HG03139 (cell line): Measurements from ENCODE around the gene AK9.
A peak's percentile ranks its signal among the peaks of the same experiment; 100 is the strongest.
"Not testable (repeated sequence)": the region's sequence is repeated elsewhere in the genome, so short reads cannot be mapped to it uniquely, and the experiment has no call there.

ENCODE experiments used
- ATAC-seq: cut with Tn5 transposase; IDR thresholded peaks from one replicate; pipeline ENCODE4 v1.9.1; 2021; ENCODE audit not compliant: unreplicated experiment

The AK9 gene

DNA sequence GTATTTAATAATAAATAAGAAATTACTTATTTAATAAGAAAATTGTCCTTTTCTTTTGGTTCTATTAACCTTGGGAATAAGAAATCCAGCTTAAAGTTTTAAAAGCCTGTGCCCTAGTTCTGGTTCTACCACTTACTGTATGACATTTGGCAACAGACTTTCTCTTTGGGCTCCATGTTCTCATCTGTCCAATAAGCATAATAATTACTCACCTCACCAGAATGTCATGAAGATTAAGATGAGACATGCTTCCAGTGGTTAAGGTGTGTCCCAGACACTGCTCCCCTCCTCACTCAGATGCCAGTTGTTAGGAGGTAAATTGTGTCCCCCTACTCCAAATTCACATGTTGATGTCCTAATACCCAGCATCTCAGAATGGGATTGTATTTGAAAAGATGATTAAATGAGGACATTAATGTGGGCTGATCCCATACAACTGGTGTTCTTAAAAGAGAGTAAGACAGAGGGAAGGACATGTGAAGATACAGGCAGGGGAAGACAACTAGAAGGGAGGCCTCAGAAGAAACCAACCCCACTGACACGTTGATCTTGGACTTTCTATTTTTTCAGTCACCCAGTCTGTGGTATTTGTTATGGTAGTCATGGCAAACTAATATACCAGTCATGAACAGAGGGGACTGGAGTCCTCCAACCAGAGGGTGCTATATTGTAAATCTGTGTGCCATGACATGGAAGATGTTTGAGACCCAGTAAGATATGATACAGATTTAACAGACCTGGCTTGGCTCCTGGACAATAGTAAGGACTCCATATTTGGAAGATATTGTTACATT, 229.1 kb downstream of the AK9 start:
- ATAC-seq: no peak

DNA sequence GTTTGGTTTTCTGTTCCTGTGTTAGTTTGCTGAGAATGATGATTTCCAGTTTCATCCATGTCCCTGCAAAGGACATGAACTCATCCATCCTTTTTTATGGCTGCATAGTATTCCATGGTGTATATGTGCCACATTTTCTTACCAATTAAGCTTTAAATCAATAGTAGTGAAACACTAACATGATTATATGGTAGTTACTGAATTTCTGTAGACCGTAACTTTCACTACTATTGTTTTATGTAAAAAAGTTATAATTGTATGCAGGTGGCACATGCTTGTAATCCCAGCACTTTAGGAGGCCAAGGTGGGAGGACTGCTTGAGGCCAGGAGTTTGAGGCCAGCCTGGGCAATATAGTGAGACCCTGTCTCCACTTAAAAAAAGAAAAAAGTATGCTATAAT, 229.8 kb downstream of the AK9 start:
- ATAC-seq: not testable (repeated sequence)

DNA sequence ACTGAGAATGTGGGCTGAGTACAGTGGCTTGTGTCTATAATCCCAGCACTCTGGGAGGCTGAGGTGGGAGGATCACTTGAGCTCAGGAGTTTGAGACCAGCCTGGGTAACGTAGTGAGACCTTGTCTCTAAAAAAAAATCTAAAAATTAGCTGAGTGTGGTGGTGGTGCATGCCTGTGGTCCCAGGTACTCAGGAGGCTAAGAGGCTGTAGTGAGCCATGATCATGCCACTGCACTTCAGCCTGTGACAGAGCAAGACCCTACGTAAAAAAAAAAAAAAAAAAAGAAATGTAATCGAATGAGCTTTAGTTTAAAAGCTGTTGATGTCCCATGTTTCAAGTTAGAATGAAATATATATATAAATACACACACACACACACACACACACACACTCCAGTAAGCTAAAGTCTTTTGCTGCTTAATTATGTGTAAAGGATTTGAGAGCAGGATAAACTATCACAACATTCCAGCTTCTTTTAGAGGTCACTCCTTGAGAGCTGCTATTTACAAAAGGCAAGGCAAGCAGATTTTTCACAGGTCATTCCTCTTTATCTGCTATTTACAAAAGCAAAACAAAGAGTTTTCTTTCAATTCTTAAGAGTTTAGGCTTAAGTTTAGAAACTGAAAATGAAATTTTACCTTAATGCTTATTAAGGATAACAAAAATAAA, 230.7 kb downstream of the AK9 start:
- ATAC-seq: no peak

- ATAC-seq: no peak
These were observed 232.0 kb downstream of the AK9 start for GRCh38 chr6:109458774-109459531.

DNA sequence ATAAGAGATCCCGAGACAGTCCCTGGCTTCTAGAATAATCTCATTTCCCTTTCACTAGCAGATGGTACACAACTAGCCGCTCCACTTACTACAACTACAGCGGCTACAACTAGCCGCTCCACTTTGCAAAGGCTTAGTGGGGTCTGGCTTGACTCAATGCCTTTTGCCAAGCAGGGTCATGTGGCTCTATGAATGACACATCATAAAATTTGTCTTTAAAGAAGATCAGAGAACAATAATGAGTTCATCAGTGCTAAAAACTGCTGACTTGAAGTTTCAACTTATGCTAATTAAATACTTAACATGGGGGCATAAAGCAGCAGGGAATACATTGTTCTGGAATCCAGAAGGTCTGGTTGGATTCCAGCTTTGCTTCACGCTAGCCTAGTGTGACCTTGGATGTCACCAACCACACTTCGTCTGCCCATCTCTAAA, 233.4 kb downstream of the AK9 start:
- no peak for ATAC-seq

DNA sequence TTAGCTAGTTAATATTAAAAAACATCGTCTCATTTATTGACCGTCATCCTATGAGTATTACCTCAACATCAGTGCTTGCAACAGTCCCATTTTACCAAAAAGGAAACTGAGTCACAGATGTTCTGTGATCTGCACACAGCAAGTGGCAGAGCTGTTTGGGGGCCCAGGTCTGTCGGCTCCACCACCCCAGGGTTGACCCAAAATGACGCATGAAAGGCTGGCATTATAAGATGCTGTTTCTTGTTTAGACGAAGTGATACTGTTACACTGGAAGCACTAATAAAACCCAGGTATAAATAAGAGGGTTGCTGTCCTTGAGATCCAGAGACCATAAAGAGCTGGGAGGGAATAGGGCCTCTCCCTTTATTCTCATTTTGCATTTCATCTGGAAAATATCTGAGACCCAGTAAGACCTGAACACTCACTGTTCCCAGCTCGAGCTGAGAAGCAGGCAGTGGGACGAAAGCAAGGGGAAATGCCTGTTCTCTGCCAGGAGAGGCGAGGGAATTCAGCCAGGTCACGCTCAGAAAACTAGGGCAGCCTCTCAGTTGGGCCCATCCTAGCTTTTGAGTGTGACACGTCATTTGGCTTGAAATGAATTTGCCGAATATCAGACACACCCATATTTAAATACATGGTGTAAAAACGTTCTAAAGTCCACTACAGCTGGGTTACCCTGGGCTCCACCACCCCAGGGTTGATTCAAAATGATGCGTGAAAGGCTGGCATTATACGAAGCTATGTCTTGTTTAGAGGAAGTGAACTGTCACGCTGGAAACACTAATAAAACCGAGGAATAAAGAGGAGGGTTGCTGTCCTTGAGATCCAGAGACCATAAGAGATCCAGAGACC, 234.1 kb downstream of the AK9 start:
- no peak for ATAC-seq

DNA sequence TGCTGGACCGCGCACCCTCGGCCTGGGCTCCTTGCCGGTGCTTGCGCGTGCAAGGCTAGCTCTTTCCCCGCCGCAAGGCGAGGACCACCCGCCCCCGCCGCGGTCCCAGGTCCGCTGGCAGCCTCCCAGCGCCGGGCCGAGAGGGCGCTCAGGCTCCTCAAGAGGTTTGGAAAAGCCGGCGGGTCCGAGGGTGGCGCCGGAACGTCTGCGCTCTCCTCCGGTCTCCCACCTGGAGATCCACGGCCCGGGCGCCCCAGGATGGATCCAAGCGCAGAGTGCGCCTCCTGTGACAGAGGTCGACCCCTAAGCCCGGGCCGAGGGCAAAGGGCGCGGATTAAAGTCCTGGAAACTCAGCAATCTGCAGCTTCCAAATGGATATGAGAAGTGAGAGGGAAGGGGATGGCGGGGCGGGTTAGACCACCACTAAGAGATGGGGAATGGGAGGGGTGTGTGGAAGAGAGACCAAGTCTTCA, 234.9 kb downstream of the AK9 start:
- ATAC-seq: no peak

- peak; percentile 48 for ATAC-seq
These were observed 235.4 kb downstream of the AK9 start, which contains the start of gene MICAL1 for GRCh38 chr6:109455437-109456110. TSS of gene MICAL1 (minus strand) at chr6:109455772. CDS start at chr6:109454196, 1,576 bp downstream.

- peak; percentile 27 for ATAC-seq
These were observed 236.2 kb downstream of the AK9 start for GRCh38 chr6:109454496-109455436.

DNA sequence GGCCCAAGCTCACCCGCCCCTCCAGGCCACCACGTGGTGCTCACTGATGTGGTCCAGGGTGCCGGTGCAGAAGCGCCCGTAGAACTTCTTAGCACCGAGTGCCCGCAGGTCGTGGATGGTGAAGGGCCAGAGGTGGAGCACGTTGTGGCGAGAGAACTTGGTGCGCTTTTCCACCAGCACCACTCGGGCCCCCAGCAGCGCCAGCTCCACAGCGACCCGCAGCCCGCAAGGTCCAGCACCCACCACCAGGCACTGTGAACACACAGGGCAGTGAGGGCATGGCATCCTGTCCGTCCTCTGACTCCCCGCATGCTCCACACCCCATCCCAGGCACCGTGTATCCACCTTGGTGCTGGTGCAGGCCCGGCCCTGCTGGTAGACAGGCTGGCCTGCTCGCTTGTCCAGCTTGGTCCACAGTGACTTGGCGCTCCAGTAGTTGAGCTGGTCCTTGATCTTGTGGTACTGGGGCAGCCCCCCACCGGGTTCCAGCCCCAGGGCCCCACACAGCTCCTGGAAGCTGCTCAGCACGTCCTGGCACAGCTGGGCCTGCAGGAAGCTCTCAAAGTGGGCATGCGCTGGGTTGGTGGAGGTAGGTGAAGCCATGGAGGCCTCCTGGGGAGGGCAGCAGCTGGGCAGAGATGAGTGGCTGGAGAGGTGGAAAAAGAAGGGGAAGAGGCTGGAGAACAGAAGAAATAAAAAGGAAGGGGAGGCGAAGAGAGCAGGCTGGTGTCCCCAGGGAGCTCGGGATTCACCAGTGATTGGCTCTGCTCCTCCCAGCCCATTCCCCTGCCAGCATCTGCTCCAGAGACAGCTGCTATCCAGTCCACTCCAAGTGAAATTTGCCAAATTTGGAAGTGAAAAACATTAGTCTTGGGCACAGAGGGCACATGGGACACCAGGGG, 237.2 kb downstream of the AK9 start:
- ATAC-seq: no peak

GRCh38 chr6:109453156-109453555, 237.8 kb downstream of the AK9 start:
- ATAC-seq: no peak

DNA sequence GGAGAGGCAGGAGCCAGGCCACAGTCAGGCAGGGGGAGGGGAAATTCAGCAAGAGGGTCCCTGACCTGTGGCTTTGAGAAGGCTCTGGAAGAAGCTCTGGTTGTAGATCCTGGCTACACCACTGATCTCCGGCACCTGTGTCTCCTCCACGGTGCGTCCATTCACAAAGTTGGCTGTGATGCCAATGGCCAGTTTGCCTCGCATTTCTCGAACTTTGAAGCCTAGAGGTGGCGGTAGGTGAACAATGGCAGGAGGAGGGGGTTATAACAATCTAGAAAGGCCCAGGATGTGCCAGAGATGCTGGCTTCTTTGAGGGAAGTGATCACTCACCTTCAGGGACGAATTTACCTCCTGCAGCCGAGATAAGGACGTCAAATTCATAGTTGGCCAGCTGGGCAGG, 238.8 kb downstream of the AK9 start:
- ATAC-seq: no peak

- no peak for ATAC-seq
These were observed 239.6 kb downstream of the AK9 start for GRCh38 chr6:109451376-109451775.

DNA sequence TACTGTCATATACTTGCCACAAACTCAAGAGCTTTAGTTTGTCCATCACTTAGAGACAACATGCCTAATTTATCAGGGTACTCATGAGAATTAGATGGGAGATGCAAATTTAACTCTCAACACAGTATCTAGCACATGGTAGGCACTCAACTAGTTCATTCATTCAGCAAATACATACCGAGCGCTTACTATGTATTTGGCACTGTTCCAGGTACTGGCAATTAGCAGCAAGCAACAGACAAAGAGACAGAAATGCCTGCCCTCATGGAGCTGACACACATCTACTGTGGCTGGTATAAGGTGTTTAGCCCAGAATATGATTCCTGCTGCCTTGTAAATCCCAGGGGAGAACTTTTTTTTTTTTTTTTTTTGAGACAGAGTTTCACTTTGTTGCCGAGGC, 240.2 kb downstream of the AK9 start:
- ATAC-seq: no peak

GRCh38 chr6:109449795-109450673, 241.0 kb downstream of the AK9 start:
- ATAC-seq: no peak

DNA sequence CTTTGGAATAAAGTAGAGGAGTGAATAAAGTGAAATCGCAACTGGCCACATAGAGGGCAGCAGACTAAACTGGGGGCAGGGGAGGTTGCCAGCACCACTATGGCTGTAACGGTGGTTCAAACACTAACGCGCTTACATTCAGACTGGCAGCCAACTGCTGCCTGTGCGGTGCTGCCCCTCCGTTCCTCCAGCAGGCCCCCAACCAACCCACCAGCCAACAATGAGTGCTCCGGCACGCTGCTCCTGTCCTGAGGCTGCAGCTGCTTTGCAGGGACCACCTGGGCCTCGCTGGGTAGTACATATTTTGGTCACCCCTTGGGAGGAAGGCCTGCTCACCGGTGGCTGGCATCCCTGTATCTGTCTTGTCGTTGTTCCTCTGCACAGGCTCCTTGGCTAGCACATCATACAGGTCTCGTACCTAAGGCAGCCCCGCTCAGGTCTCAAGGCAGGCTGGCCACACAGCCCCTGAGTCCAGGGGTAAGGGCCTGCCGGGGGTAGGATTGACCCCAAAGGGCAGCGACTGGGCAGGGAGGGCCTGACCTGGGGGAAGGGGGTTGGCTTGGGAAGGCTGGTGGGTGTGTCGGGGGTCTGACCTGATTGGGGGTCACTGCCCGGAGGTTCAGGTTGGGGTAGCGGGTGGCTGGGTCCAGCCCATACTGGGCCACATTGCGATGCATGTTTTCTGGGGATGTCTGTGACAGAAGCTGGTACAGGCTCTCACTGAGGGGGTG, 241.8 kb downstream of the AK9 start:
- ATAC-seq: no peak
